Panc1 (cell line): ENCODE measurements around the gene DLG2.

Experiments used
- TF ChIP-seq, protein P1 (sequence below), 2 experiments: IDR thresholded peaks; 2 replicates each; pipeline ENCODE4 v1.6.1; 2011 to 2012; ENCODE audit warnings: low read depth in 2 of 2, control low read depth in 1 of 2, low read length in 1 of 2, mild to moderate bottlenecking in 1 of 2, moderate library complexity in 1 of 2; ENCODE audit not compliant: insufficient read depth in 1 of 2
- TF ChIP-seq, protein P2 (sequence below): fragments of 450-650 bp; IDR thresholded peaks from 2 replicates; pipeline ENCODE4 v1.5.1; 2017; ENCODE audit warnings: mild to moderate bottlenecking

DNA sequence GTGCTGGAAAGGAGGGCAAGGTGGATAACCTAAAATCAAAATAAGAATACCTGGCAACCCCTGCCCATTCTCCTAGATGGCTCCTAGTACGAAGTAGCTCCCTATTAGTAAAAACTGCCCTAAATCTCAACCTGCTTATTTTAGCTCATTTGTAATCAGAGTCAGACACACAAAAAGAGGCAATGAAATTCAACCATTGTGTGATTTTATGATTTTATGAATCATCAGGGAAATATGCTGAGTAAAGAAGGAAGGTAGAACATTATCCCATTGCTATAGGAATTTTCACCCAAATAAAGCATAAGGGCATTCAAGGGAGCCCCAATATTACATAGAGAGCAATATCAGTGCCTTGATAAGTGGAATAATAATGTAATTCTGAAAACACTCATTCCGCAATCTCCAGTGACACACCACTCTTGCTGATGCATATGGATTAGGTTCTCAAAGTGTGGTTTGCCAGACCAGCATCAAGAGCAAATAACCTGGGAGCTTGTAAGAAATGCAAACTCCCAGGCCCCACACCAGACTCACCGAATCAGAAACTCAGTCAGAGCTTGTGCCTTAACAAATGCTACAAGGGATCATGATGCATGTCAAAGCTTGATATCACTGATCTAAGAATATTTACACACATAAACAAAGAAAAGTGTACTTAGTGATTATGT, 789.6 kb downstream of the DLG2 start:
- TF ChIP-seq, protein P1, sequence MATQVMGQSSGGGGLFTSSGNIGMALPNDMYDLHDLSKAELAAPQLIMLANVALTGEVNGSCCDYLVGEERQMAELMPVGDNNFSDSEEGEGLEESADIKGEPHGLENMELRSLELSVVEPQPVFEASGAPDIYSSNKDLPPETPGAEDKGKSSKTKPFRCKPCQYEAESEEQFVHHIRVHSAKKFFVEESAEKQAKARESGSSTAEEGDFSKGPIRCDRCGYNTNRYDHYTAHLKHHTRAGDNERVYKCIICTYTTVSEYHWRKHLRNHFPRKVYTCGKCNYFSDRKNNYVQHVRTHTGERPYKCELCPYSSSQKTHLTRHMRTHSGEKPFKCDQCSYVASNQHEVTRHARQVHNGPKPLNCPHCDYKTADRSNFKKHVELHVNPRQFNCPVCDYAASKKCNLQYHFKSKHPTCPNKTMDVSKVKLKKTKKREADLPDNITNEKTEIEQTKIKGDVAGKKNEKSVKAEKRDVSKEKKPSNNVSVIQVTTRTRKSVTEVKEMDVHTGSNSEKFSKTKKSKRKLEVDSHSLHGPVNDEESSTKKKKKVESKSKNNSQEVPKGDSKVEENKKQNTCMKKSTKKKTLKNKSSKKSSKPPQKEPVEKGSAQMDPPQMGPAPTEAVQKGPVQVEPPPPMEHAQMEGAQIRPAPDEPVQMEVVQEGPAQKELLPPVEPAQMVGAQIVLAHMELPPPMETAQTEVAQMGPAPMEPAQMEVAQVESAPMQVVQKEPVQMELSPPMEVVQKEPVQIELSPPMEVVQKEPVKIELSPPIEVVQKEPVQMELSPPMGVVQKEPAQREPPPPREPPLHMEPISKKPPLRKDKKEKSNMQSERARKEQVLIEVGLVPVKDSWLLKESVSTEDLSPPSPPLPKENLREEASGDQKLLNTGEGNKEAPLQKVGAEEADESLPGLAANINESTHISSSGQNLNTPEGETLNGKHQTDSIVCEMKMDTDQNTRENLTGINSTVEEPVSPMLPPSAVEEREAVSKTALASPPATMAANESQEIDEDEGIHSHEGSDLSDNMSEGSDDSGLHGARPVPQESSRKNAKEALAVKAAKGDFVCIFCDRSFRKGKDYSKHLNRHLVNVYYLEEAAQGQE (IDR thresholded peaks at IDR 0.05; ENCODE audit: insufficient read depth in 1 of 2, low read depth in 2 of 2, low read length in 1 of 2) = no peak
- TF ChIP-seq, protein P2, sequence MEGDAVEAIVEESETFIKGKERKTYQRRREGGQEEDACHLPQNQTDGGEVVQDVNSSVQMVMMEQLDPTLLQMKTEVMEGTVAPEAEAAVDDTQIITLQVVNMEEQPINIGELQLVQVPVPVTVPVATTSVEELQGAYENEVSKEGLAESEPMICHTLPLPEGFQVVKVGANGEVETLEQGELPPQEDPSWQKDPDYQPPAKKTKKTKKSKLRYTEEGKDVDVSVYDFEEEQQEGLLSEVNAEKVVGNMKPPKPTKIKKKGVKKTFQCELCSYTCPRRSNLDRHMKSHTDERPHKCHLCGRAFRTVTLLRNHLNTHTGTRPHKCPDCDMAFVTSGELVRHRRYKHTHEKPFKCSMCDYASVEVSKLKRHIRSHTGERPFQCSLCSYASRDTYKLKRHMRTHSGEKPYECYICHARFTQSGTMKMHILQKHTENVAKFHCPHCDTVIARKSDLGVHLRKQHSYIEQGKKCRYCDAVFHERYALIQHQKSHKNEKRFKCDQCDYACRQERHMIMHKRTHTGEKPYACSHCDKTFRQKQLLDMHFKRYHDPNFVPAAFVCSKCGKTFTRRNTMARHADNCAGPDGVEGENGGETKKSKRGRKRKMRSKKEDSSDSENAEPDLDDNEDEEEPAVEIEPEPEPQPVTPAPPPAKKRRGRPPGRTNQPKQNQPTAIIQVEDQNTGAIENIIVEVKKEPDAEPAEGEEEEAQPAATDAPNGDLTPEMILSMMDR = no peak
